MG63 (cell line): ENCODE results near the gene RUNDC1. TPM values are rescaled to one million over a fixed set of nuclear protein-coding genes. Genes with fewer than 3 reads are reported as not detected.
A peak's percentile ranks its signal among the peaks of the same experiment; 100 is the strongest.

Source experiments
- DNase-seq: peaks from one replicate; pipeline ENCODE4 v3.0.0-alpha.2; 2020
- H3K27me3 ChIP-seq: fragments of 250-450 bp; sonication (Bioruptor Pico); 2 replicates; pipeline ENCODE4 v1.5.1; 2020; ENCODE audit warnings: mild to moderate bottlenecking, moderate library complexity
- H3K36me3 ChIP-seq: fragments of 250-450 bp; sonication (Bioruptor Pico); 2 replicates; pipeline ENCODE4 v1.5.1; 2020; ENCODE audit warnings: mild to moderate bottlenecking, moderate library complexity
- H3K4me3 ChIP-seq: fragments of 250-450 bp; sonication (Bioruptor Pico); 2 replicates; pipeline ENCODE4 v1.5.1; 2020; ENCODE audit warnings: mild to moderate bottlenecking, moderate library complexity
- H3K9me3 ChIP-seq: fragments of 250-450 bp; sonication (Bioruptor Pico); 2 replicates; pipeline ENCODE4 v1.5.1; 2020; ENCODE audit warnings: mild to moderate bottlenecking, moderate library complexity
- total RNA-seq: library from RNA; depleted of rRNA; stranded (reverse); fragments of >200 nt; shearing (Covaris generic); gene quantifications from 2 replicates; pipeline ENCODE4 v1.2.3, GENCODE V29; 2014; ENCODE audit warnings: low replicate concordance

Gene RUNDC1
- total RNA-seq, 1 experiment from 2014 or later = 5.1 TPM

DNA sequence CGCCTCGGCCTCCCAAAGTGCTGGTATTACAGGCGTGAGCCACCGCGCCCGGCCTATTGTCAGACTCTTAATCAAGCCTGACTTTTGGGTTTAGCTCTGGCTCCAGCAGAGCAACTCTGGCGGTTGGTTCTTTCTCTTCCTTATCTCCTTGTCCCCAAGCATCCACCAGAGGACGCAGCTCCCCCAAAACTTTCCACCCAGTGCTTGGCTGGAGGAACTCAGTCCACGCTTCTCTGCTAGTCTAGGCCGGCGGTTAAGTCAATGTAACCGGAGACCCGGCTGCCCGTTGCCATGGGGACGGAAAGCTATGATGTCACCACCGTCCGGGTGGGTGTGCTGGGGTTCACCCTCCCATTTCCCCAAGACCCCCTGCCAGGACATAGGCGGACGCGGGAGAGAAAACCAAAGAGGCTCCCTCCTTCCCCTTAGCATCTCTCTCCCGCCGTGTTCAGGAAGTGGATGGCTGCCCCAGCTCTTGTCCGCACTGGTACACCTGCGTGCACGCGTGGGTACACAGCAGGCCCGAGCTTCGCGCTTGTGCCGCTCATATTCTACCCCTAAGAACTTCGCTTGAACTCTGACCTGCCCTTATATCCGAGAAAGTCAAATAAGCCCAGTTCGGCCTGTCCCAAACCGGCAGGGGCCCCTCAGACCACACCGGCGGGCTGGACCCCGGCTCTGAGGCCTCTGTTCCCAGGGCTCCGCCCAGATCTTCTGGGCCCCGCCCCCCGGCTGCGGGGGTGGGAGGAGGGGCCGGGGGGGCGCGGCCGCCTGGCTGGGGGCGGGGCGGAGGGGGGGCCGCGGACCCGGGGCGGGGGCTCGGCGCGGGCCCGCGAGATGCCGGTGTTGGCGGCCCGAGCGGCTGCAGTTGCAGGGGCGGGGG lies 44.3 kb downstream of the RUNDC1 start, which contains the start of gene RND2:
TSS of gene RND2 (plus strand) at position 825 of the 883 bp plus-strand sequence. CDS start 117 bp downstream, outside the sequence.
- H3K4me3 ChIP-seq = no peak within 1 kb of the TSS
- DNase-seq = peak; percentile 51
- H3K27me3 ChIP-seq = no peaks in the 10 kb centered on the region
- peaks cover 9% of the 10 kb centered on the region for H3K36me3 ChIP-seq
- H3K9me3 ChIP-seq = no peaks in the 10 kb centered on the region

DNA sequence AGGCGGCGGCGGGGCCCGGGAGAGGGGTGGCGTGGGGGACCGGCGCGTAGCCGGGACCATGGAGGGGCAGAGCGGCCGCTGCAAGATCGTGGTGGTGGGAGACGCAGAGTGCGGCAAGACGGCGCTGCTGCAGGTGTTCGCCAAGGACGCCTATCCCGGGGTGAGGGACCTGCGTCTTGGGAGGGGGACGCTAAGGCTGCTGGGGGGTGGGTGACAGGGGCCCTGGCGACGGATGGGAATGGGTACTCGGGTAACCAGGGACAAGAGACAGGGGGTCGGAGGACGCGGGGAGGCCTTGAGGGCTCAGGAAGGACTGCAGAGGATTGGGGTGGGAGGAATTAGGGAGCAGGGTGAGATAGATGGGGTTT lies 44.9 kb downstream of the RUNDC1 start:
- H3K27me3 ChIP-seq = no peaks in the 10 kb centered on the region
- no peak for DNase-seq
- H3K9me3 ChIP-seq = no peaks in the 10 kb centered on the region
- peaks cover 4% of the 10 kb centered on the region for H3K36me3 ChIP-seq
- no peak overlapping the region for H3K4me3 ChIP-seq

DNA sequence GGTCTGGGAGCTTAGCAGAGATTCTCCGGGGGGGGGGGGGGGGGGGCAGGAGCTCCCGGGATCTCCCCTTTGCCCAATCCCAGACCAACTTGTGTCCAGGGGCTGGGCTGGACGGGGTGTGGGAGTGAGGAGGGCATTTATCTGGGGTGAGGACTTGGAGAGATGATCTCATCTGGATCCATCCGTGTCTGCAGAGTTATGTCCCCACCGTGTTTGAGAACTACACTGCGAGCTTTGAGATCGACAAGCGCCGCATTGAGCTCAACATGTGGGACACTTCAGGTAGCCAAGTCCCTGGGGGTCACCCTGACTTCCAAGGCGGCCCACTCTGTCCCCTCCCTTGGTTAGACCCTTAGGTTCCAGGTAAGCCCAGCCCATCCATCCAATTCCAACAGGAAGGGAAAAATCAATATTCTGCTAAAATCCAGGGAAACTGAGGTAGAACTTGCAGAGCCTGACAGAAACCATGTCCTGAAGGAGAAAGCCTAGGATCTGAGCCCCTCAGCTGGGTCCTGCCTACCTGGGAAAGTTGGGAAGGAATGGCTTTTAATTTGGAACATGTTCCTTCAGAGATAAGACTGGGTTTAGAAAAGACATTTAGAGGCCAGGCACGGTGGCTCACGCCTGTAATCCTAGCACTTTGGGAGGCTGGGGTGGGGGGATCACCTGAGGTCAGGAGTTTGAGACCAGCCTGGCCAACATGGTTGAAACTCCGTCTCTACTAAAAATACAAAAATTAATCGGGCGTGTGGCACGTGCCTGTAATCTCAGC lies 45.6 kb downstream of the RUNDC1 start:
- no peaks in the 10 kb centered on the region for H3K9me3 ChIP-seq
- no peak for DNase-seq
- H3K4me3 ChIP-seq = no peak overlapping the region
- H3K27me3 ChIP-seq = no peaks in the 10 kb centered on the region
- H3K36me3 ChIP-seq = no peaks in the 10 kb centered on the region; the same call in 1 of the 2 replicates

DNA sequence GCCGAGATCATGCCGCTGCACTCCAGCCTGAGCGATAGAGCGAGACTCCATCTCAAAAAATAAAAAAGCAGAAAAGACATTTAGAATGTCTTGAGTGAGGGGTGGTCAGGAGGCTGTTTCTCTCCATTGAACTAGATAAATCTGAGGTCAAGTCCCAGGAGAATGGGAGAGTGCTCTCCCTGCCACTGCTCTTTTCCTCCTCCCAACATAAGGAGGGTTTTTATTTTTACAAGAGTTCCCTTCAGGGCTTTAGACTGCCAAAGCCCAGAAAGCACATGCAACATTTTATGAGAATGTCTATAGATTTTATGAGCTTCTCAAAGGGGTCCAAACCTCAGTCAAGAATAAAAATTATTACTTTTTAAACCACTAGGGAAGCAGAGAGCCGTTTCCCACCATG lies 46.2 kb downstream of the RUNDC1 start:
- DNase-seq = no peak
- Histone ChIP-seq H3K4me3 (no peak overlapping the region), H3K27me3 (no peaks in the 10 kb centered on the region), H3K36me3 (no peaks in the 10 kb centered on the region), H3K9me3 (no peaks in the 10 kb centered on the region)

DNA sequence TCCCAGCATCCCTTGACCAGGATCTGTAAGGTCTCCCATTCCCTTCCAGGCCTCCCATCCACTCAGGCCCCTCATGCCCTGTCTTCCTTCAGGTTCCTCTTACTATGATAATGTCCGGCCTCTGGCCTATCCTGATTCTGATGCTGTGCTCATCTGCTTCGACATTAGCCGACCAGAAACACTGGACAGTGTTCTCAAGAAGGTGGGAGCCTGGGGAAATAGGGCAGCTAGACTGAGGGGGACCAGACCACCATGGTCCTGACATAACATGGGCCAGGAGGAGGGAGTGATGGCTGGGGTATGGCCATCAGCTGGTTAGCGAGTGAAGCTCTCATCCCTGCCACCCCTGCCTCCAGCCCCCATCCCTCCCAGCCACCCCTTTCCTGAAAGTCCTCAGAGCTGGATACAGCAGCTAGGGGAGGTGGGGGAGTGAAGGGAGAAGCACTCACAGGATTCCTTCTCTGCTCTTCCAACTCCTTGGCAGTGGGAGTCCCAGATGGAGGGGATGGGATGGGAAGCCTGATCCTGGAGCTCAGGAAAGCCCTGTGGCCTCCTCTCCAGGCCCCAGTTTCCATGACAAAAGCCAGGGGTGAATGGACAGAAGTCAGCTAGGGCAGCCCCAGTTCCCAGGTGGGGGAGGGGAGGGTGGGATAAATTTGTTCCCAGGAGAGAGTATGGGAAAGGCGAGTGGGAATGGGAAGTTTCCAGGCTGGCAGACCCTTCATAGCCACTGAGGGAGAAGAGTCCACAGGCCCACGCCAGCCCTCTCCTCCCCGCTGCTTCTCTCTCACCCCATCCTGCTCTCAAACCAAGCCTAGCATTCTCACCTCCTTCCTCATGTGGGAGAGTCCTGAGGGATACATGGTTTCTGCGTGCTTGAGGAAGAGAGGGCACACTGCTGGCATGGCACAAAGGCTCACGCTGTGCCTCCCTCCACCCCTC lies 47.0 kb downstream of the RUNDC1 start:
- DNase-seq = no peak
- H3K27me3 ChIP-seq = no peaks in the 10 kb centered on the region
- no peaks in the 10 kb centered on the region for H3K9me3 ChIP-seq
- H3K4me3 ChIP-seq = no peak overlapping the region
- H3K36me3 ChIP-seq = no peaks in the 10 kb centered on the region

DNA sequence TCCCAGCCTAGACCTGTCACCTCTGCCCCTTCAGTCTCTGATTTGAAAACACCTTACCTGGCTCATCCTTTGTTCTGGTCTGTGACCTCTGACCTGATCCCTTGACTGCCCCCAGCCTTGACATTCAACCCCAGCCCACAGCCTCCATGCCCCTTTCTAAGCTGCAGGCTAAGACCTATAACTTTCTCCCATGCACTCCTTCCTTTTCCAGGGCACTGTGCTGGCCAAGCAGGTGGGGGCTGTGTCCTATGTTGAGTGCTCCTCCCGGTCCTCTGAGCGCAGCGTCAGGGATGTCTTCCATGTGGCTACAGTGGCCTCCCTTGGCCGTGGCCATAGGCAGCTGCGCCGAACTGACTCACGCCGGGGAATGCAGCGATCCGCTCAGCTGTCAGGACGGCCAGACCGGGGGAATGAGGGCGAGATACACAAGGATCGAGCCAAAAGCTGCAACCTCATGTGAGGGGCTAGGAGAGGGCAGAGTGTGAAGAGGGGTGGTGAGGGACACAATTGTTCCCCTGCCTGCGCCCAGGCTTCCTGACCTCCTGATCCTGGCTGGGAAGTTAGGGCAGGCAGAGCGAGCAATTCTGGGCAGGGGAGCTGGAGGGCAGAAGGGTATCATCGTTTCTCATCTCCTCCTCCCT lies 48.0 kb downstream of the RUNDC1 start:
- H3K4me3 ChIP-seq = no peak overlapping the region
- DNase-seq = no peak
- H3K27me3 ChIP-seq = no peaks in the 10 kb centered on the region
- no peaks in the 10 kb centered on the region for H3K36me3 ChIP-seq
- H3K9me3 ChIP-seq = no peaks in the 10 kb centered on the region

DNA sequence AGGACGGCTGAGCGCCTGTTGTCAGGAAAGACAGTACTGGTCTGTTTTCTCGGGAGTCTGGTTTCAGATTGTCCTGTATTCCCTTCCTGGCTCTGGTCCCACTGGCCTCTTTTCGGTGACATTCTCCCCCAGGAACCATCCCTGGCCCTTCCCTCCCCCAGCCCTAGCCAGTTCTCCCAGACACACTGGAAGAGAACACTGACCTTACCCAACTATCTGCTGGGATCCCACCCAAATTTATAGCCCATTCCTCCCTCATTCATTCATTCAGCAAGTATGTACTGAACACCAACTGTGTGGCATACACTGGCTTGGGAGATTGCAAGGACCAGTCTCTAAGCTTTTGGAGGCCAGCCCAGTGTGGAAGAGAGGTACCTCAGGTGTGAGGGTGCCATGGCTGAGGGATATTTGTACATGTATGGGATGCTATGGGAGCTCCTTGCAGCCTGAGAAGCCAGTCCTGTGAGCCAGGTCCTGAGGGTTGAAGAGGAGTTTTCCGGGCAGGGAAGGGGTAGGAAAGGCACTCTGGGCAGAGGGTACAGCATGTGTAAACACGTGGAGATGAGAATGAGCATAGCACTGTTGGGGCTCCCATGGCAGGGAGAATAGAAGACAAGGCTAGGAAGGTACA lies 49.9 kb downstream of the RUNDC1 start:
- DNase-seq = no peak
- Histone ChIP-seq H3K9me3 (no peaks in the 10 kb centered on the region), H3K36me3 (no peaks in the 10 kb centered on the region)

DNA sequence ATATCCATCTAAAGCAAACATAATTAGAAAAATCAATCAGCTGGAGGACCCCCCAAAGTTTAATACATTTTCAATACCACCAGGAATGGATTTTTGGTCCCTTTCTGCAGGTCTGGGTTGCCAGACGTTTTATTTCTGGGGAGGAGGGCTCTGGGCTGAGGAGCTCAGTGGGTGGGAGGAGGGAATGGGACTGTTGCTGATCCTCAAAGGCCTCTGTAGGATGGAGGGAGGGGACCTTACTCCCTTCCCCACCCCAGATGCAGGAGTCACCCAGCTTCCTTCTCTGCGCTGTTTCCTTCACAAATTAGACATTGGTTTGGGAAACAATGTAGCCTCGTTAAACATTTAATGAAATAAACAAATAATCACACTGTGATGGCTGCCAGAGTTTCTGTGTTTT lies 51.3 kb downstream of the RUNDC1 start:
- no peaks in the 10 kb centered on the region for H3K27me3 ChIP-seq
- H3K36me3 ChIP-seq = no peaks in the 10 kb centered on the region
- no peaks in the 10 kb centered on the region for H3K9me3 ChIP-seq
- no peak overlapping the region for H3K4me3 ChIP-seq
- DNase-seq = no peak

More for the DNA sequence above, 49.9 kb downstream of the RUNDC1 start:
- Histone ChIP-seq H3K27me3 (no peaks in the 10 kb centered on the region), H3K4me3 (no peak overlapping the region)

DNA sequence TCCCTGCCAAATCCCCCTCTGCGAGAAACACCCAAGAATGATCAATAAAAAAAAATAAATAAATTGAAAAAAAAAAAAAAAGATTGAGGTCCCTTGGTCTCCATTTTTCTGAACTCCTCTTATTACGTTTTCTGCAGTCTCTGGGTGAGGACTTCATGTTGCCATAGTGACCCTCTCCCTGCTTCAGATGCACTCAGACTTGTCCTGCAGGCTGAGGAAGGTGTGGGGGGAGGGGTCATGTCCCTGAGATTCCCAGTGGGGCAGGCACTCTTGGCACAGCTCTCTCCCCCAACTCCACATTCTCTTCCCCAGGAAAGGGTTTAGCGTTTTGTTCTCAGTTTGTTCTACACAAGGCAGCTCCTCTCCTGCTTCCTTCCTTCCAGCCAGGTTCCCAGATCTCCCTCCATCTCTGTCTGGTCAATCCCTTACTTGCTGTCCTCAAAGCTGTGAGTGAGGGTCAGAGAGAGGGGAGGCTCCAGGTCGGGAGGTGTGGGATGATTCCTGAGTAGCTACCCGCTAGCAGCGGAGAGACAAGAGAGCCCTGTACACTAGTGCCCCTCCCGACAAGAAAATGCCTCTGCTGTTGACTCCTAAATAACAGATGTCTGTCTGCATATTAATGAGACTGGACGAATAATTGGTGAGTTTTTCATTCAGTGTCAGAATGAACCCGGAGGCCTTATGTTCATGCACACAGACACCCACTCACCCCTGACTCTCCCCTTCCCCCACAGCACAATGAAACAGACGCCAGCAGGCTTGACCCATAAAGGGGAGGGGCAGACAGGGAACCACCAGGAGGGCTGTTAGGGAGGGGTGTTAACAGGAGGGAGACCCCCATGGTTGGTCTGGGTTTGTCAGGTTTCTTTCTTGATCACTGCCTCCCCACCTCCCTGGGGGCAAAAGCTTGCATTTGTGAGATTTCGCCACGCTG lies 53.9 kb downstream of the RUNDC1 start:
- no peaks in the 10 kb centered on the region for H3K27me3 ChIP-seq
- no peak for DNase-seq
- no peak overlapping the region for H3K4me3 ChIP-seq
- no peaks in the 10 kb centered on the region for H3K9me3 ChIP-seq
- H3K36me3 ChIP-seq = no peaks in the 10 kb centered on the region; the same call in 1 of the 2 replicates

DNA sequence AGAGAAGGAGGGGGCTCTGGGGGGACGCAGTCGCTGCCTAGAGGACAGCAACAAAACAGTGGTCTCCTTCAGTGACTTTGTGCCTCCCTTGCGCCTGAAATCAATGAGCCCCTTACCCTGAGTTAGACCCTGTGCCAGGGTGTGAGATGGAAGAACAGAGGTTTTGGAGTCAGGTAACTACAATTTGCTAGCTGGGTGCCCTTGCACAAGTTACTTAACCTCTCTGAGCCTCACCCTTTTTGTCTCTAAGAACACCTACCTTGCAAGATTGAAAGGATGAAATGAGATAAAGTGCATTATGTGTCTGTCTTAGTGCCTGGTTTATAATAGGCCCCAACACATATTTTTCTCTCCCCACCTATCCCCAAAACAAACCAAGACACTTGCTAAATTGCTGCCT lies 54.5 kb downstream of the RUNDC1 start:
- no peaks in the 10 kb centered on the region for H3K27me3 ChIP-seq
- no peak for DNase-seq
- no peaks in the 10 kb centered on the region for H3K9me3 ChIP-seq
- H3K36me3 ChIP-seq = no peaks in the 10 kb centered on the region; the same call in 1 of the 2 replicates
- H3K4me3 ChIP-seq = no peak overlapping the region

DNA sequence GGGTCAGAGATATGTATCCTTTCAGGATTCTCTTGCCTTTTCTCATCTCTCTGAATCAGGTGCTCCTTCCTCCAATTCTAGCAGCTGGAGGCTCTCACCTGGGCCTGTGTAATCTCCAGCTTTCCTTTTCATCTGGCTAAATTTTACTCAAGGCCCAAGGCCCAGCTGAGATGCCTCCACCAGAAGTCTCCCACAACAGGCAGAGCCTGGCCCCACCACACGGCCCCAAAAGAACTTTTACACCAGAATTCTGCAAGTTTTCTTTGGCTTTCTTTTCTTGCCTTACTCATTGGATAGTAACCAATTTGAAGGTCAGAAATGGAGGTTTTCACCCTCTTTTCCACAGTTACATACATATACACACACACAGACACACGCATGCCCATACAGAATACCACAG lies 59.3 kb downstream of the RUNDC1 start:
- no peak for DNase-seq
- Histone ChIP-seq H3K4me3 (no peak overlapping the region), H3K36me3 (peaks cover 21% of the 10 kb centered on the region), H3K9me3 (no peaks in the 10 kb centered on the region), H3K27me3 (no peaks in the 10 kb centered on the region)

DNA sequence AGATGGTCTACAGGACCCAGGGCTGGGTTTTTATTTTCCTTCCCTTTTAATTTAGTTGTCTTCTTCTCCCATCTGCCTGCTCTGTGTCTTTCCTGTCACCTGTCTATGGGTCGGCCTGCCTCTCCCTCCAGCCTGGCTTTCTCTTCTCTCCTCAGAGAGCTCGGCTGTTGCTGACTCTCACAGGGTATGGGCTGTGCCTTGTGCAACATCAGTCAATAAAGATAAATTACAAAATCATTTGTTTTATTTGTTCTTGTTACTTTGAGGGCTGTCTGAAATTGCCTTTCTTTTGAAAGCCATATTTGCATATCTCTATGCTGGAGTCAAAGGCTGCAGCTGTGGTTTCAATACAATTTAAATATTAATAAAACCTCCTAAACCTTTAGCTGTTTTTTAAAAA lies 60.3 kb downstream of the RUNDC1 start:
- no peak for DNase-seq
- H3K4me3 ChIP-seq = no peak overlapping the region
- no peaks in the 10 kb centered on the region for H3K9me3 ChIP-seq
- peaks cover 29% of the 10 kb centered on the region for H3K36me3 ChIP-seq
- H3K27me3 ChIP-seq = no peaks in the 10 kb centered on the region

DNA sequence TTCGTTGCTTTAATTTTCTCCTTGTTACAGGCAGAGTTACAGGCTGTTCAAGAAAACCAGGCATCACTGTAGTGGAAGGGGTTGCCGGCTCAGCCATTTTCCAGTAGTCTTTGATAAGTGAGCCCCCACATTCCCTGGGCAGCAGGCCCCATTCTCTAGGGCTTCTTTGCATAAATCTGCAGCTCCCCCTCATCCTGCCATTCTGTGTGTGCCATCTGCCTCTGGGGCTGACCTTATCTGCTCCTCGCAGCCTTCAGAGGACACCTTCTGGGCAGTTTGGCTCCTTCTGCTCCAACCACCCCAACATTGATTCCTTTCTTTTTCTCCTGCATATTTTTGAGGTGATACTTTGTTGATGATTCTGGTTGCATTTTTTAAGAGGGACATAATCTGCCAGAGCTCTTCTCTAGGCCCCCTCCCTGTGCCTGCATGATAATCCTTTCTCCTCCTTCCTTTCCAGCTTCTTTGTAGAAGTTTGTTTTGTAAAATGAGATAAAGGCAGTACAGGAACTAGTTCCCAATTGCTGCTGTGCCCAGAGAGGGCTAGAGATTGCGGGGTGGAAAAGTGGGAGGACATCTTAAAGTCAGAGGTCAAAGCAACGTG lies 61.8 kb downstream of the RUNDC1 start:
- H3K4me3 ChIP-seq = no peak overlapping the region
- no peaks in the 10 kb centered on the region for H3K27me3 ChIP-seq
- no peaks in the 10 kb centered on the region for H3K9me3 ChIP-seq
- DNase-seq = no peak
- peaks cover 36% of the 10 kb centered on the region for H3K36me3 ChIP-seq
